Choroid plexus epithelial cell (primary cell): ENCODE results near the gene SIX1.

ENCODE experiments used
- DNase-seq: peaks from one replicate; pipeline ENCODE4 v3.0.0-alpha.2; 2010; ENCODE audit warnings: low read depth
- H3K4me3 ChIP-seq: 2 replicates; pipeline ENCODE4 v1.5.1; 2011; ENCODE audit warnings: low read depth, mild to moderate bottlenecking, control low read depth, low read length, moderate library complexity
- TF ChIP-seq, protein P1 (sequence below): conservative IDR thresholded peaks from 2 replicates; pipeline ENCODE4 v1.5.1; 2011; ENCODE audit warnings: low read depth, mild to moderate bottlenecking, control low read depth, inconsistent platforms, low read length, moderate library complexity

SIX1 gene

DNA sequence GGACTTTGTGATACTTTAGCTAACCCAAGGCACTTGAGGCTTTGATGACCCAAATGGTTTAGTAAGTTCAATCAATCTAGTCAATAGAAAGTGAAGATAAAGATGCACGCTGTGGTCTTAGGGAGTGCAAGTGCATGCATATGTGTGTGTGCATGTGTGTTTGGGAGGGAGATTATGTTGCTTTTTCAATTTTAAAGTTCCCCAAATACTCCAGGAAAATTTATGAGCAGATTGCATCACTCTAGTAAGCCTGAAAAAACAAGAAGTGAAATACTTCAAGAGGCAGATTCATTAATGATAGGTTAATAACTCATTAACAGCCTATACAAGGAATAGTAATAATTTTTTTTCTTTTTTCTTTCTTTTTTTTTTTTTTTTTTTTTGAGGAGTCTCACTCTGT, 12.4 kb upstream of the SIX1 start:
- no peak overlapping the region for H3K4me3 ChIP-seq
- DNase-seq = no peak
- TF ChIP-seq, protein P1, sequence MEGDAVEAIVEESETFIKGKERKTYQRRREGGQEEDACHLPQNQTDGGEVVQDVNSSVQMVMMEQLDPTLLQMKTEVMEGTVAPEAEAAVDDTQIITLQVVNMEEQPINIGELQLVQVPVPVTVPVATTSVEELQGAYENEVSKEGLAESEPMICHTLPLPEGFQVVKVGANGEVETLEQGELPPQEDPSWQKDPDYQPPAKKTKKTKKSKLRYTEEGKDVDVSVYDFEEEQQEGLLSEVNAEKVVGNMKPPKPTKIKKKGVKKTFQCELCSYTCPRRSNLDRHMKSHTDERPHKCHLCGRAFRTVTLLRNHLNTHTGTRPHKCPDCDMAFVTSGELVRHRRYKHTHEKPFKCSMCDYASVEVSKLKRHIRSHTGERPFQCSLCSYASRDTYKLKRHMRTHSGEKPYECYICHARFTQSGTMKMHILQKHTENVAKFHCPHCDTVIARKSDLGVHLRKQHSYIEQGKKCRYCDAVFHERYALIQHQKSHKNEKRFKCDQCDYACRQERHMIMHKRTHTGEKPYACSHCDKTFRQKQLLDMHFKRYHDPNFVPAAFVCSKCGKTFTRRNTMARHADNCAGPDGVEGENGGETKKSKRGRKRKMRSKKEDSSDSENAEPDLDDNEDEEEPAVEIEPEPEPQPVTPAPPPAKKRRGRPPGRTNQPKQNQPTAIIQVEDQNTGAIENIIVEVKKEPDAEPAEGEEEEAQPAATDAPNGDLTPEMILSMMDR = no peak

DNA sequence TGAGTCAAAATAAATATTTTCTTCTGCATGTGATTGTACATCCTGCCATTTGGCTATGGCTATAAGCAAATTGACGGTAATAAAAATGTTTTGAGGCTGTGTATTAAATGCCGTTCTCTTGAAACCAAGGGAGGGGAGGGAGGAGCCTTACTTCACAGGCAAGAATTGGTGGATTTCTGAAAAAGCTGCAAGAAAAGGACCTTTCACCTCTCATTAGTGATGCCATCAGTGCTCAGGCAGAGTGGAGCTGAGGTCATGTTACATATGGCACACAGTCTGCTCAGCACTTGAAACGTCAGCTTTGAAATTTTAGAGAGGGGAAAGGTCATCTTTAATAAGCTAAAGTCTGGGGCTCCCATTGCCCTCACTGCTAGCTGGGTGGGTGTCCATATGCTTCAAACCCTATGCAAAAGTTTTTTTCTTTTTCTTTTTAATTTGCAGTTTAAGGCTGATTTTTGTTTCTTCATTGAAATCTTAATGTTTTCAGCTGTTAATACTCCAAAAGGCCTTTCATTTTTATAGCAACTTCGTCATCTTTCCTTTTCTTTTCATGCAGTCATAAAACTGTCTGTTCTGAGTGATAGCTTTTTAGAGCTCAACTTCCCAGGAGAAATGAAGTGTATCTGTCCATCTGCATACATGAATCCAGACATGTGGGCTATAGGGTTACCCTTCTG, 9.8 kb upstream of the SIX1 start:
- H3K4me3 ChIP-seq = peak overlapping the region; percentile 81
- TF ChIP-seq, protein P1 = no peak
- peak; percentile 66 for DNase-seq

DNA sequence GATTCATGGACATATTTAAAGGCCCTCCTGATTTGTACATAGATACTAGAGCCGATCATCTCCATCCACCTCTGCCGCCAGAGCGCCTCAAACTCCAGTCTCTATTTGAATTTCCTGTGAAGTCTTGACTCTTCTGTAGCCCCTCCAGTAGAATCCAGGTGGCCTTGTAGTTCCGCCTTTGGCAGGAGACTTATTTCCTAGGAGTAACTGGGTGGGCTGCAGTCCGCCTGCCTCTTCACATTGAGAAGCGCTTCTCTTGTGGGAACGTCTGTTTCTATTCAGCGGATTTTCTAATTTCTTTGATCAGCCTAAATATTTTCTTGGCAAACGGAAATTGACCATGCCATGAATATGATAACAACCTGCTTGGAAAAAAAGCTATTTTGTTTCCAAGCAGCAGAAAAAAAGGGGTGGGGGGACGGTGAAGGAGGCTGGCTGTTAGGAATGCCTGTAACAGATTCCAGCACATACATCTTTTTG, 9.0 kb upstream of the SIX1 start:
- H3K4me3 ChIP-seq = peak overlapping the region; percentile 81
- TF ChIP-seq, protein P1 = no peak
- DNase-seq = no peak

DNA sequence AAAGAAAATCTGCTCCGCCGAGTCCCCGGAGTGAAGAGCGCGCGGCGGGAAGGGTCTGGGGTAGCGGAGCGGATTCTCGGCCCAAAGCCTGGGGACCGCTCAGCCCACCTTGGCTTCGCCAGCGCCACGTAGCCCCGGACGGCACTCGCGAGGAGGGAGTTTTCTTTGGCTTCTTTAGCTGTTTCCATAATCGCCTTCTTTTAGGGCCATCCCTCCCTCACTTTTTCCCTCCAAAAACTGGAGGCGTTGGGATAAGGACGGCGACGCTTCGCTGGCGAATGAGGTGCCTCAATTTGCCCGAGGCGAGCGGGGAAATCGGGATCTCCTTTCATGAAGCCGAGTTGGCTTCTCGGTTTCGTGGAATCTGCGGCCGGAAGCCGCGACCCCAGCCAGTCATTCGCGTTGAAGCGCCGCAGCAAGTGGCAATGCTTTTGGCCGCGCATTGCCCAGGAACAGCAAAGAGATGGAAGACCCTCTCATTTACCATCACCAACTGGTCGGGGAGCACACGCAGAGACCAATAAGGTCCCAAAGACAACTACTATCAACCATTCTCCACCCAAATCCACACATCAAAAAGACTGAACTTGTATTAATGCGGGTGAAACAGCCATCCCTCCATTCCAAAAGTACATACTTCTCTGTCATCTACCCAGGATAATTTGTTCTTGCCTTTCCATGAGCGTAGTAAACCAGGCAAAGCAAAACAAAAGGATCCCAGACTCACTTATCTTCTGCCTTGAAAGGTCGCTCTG, 8.4 kb upstream of the SIX1 start:
- peak; percentile 35 for DNase-seq
- peak overlapping the region; percentile 81 for H3K4me3 ChIP-seq
- TF ChIP-seq, protein P1 = no peak

DNA sequence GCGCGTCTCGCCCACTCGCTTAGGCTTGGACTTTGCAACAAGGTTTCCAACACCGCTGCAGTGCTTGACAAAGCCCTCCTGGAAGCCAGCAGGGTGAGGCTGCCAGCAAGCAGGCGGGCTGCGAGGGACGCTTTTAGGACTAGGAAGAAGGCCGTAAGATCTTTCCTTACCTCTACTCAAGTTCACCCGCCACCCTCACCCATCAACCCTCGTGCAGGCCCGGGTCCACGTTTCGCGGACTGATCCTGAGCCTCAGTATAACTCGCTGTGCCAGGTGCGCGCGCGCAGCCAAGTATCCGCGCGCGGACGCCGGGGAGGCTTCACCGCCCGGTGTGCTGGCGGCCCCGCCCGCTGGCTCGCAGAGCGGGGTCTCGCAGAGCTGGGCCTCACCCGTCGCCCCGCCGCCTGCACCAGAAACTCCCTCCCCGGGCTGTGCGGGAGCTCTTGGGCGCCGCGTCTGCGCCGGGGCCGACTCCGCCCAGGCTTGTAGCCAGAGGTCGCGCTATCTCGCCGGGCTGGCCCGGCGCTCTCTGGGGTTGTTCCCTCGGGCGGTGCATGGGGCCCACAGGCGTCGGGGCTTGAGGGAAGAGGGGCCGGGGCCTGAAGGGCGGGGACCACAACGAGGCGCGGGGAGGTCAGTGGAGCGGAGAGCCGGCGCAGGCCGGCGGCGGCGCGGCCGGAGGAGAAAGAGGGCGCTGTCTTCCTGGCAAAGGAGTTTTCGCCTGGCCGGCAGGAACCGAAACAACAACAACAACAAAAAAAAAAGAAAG, 7.6 kb upstream of the SIX1 start:
- TF ChIP-seq, protein P1 = peak; percentile 70
- peak overlapping the region; percentile 81 for H3K4me3 ChIP-seq
- DNase-seq = peak; percentile 82

DNA sequence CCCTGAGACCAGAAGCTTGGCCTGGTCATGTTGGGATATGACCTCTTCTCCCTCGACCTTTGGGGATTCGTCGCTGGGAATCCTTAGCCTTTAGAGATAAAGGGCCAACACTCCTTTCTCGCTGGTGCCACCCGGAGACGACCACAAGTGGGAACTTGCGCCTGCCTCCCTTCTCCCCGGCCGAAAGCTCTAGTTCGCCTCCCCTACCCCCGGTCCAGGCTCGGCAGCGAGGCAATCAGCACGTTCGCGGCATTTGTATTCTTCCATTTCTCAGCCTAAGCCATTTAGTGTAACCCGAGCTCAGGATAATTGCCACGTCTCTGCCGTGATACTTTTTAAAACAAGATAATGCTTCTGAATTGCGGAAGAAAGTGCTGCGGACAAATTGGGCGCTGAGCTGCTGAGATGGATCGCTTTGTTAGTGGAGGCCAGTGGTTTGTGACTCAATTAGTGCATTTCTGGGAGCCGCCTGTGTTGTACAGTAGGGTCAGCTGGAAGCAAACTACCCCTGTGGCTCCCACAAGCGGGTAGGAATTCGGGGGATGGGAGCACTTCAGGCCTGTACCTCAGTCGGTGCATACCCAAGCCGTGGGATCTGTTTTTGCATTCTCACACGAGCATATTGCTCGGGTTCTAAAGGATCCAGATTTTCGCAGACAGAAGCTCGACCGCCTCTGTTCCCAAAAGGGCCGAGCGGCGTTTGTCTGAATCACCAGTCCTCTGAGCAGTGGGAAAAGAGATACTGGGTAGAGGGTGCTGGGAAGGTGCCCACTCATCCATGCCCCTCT, 6.8 kb upstream of the SIX1 start:
- DNase-seq = no peak
- H3K4me3 ChIP-seq = no peak overlapping the region
- TF ChIP-seq, protein P1 = no peak
